HG02642 (cell line): ENCODE data around the gene PTPRD.
"Not testable (repeated sequence)": the region's sequence is repeated elsewhere in the genome, so short reads cannot be mapped to it uniquely, and the experiment has no call there.

ENCODE experiments used
- ATAC-seq: cut with Tn5 transposase; IDR thresholded peaks from one replicate; pipeline ENCODE4 v1.9.1; 2021; ENCODE audit warnings: mild to moderate bottlenecking; ENCODE audit not compliant: unreplicated experiment, poor library complexity

PTPRD gene

DNA sequence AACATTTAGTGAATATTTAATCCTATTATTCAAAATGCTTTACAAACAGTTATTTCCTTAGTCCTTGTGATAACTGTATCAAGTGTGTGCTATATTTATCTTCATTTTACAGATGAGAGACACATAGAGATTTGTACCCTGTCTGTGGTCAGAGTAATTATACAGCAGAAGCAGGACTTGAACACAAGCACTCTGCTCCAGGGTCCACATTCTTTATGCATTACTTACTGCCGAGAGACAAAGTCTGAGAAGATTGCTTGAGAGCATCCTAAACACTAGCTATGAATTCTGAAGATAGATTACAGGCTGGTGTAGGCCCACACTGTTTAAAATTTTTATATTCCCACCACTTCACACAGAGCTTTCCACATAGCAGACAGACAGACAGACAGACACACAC lies 1887.2 kb downstream of the PTPRD start:
- ATAC-seq, result no peak

DNA sequence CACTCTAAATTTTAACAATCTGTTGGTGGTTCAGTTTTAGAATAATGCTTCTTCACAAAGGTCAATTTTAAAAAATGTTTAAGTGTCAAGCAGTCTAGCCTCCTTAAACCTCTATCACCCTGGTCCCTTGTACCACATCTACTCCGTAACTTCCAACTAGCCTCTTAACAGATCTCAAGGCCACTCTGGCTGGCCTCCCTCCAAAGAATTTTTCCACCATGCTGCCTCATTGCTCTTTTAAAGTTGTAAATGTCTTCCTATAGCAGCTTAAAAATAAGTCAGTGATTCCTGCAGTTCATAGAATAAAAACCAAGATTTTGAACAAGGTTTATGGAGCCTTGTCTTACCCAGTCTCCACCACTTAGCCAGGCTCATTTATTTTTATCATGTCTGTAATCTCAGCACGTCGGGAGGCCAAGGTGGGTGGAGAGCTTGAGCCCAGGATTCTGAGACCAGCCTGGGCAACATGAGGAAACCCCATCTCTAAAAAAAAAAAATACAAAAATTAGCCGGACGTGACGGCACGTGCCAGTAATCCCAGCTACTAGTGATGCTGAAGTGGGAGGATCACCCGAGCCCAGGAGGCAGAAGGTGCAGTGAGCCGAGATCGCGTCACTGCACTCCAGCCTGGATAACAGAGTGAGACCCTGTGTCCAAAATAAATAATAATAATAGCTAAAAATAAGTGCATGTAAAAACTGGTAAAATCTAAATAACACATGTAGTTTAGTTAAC lies 1888.4 kb downstream of the PTPRD start:
- no peak for ATAC-seq

DNA sequence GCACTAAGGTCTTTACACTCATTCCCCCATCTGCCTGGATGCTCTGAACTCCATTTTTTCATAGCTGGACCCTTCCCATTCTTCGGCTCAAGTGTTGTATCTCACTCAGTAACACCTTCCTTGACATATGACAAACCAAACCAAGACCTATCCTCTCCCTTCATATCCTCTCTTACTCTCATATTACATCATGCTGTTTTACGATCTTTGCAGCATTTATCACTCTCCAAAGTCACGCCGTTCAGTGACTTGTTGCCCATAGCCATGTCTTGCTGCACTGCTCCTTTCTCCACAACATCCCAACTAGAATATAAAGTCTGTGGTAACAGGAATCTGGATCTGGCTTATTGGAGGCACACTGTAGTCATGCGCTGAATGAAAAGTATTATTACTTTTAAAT lies 1889.6 kb downstream of the PTPRD start:
- ATAC-seq, result no peak

DNA sequence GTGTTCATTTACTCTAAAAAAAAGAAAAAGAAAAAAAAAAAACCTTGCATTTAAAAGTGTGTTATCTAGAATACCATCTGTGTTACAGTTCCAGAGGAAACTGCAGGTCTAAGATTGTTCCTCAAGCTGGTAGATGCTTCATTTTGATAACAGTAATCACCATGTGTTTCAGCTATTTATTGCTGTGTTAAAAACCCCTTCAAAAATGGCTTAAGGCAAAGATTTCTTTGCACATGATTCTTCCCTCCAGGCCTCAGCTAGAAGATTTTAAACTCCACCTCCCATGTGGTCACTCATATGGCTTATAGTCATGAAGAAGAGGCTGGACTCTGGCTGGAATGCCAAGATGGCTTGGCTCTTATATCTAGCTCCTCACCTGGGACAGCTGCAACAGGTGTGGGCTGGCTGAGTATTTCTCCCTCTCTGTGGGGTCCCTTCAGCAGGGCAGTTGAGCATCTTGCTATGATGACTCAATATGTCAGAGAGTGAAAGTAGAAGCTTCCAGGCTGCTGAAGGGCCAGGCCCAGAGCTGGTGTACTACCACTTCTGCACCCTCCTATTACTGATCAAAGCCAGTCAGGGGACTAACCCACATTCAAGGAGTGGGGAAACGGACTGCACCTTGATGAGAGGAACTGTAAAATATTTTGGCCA lies 1892.8 kb downstream of the PTPRD start:
- ATAC-seq, result no peak

DNA sequence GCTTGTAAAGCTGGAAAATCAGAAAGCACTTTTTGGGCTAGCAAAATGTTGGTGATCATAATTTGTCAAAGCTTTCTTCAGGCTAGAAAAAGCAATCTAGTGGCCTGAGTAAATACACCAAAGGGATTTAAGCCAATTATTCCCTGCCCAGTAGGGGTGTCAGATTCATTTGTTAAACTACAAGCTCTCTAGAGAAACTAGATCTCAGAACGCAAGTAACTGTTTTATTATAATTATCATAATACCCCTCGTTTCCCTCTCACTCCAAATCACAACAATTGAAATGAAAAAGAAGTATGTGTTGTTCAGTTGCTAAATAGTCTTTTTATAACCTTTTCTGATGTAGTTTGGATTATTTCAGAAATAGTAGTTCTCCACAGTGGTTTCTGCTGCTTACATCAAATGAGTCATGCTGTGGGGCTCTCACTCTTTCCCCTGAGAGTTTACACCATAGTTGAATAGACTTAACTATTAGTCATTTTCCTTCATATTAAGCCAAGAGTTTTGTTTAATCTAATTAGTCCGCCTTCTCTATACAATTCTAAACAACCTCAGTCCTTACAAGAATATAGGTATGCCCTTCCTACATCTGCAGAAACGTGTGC lies 1894.6 kb downstream of the PTPRD start:
- no peak for ATAC-seq

DNA sequence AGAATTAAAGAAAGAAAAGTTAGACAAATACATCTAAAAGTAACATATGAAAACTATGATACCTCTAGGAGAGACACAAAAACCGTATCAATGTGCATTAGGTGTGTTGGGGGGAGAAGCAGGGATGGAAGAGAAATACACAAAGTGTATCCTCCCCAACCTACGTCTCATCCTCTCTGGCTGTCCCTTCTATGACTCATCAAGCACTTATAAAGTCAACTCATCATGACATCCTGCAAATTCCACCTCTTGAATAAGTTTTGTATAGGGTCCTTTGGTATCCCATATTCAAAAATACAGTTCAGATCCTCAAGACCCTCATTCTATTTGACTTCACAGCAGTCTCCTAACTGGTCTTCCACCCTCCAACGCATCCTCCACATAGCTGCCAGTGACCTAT lies 1895.7 kb downstream of the PTPRD start:
- ATAC-seq, result no peak

DNA sequence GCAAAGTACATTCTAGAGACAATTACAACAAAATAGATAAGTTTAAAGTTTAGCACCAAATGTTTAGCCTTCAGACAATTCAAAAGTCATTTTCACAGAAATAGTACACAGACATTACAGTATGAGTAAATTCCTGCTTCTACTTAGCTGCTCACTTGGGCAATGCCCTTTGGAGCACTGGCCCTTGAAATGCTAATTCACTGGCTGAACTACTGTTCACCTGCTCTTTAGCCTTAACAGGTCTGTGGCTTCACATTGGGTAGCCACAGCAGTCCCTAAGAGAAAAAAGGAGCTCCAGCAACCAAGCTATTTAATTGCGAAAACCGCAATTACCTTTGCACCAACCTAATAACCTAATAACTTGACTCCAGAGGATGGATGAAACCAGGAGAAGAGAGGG lies 1897.0 kb downstream of the PTPRD start:
- ATAC-seq, result no peak

DNA sequence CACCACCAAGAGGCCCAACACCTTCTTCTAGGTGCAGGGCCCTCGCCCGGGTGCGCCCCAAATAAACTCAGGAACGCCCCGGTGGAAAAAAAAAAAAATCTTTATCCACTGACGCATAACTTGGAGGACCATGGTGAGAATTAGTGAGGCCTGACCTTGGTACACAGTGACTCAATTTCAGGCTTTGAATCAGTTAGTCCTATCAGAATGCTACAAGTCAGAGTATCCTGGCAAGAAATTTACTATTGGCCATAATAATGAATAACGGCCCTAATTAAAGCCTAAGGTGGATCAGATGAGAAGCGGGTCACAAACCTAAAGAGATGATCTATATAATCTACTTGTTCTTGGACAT lies 1899.0 kb downstream of the PTPRD start:
- ATAC-seq, result no peak

DNA sequence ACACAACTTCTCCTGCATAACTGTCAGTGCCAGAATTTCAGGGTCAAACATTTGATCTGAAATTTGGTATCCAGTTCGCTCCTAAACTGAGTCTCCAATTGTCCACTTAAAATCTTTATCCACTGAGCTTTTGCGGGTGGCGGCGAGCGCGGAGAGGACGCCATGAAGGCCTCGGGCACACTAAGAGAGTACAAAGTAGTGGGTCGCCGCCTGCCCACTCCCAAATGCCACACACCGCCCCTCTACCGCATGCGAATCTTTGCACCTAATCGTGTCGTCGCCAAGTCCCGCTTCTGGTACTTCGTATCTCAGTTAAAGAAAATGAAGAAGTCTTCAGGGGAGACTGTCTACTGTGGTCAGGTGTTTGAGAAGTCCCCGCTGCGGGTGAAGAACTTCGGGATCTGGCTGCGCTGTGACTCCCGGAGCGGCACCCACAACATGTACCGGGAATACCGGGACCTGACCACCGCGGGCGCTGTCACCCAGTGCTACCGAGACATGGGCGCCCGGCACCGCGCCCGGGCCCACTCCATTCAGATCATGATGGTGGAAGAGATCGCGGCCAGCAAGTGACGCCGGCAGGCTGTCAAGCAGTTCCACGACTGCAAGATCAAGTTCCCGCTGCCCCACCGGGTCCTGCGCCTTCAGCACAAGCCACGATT lies 1899.5 kb downstream of the PTPRD start:
- ATAC-seq, result no peak

DNA sequence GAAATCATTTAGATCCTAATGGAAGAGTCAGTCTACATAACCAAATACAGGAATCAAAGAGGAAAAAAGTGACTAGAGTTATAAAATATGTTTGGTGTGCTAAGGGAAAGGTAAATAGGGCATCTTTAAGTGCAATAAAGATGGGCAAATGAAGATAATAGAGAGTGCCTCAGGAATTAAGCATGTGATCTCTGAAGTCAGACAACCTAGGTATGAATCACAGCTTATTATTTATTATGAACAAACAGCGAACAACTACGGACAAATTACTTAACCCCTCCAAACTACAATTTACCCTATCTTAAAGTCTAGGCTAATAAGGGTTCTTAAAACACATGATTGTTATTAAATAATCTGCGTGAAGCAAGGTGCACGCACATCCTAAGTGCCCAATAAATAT lies 1903.1 kb downstream of the PTPRD start:
- ATAC-seq, result no peak

DNA sequence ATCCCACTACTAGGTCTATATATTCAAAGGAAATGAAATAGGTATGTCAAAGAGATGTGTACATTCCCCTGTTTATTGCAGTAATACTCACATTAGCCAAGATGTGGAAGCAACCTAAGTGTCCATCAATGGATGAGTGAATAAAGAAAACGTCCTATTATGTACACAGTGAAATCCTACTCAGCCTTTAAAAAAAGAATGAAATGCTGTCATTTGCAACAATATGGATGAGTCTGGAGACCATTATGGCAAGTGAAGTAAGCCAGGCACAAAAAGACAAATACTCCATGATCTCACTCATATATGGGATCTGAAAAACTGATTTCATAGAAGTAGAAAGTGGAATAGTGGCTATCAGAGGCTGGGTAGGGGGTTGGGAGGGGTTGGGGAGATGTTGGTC lies 1904.1 kb downstream of the PTPRD start:
- no peak for ATAC-seq

DNA sequence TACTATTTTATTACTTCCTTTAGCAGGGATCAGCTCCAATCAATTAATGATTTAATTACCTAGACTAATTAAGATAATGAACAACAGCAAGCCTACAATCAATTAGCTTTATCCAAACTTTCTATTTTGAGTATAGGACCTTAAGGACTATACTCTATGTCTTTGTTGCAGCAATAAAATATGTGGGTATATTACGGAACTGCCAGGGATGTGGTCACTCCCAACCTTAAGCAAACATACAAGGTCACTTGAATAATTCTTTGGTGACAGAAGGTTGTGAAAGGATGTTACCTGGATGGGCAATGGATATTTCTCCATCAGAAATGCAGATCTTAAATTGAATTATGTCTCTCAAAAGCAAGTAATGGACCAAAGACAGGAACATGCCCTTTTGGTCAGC lies 1905.8 kb downstream of the PTPRD start:
- ATAC-seq, result no peak

DNA sequence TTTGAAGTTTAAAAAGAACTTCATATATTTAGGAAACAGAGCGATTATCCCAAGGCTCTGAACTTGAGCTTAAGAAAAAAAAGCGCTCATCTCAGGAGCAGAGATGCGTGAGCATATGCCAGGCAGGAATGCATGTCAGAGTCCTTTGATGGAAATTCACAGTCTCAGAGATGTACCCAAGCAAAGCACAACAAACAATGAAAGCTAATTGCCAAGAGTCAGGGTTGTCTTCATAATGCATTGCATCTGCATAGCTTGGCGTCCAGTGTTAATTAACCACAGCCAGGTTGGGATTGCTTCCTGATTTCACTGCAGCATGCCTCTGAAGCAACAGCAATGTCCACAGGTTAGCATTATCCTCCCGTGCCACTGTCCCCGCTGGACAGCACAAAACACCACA lies 1906.3 kb downstream of the PTPRD start:
- no peak for ATAC-seq

DNA sequence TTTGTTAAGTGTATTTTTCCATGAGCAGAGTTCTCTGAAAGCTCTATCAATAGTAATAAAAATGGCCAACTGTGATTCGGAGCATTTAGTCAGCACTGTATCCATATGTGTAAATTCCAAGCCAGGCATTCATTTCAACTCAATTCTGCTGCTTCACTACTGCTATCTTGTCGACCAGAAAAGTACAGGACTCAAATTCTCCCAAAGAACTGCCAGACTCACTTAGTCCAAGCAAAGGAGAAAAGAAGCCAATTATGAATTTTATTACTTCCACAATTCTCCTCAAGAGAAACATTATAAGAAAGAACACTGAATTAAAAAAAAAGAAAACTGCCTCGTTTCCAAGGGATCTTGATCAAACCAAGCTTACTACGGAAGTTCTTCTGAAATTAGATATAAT lies 1906.9 kb downstream of the PTPRD start:
- no peak for ATAC-seq

DNA sequence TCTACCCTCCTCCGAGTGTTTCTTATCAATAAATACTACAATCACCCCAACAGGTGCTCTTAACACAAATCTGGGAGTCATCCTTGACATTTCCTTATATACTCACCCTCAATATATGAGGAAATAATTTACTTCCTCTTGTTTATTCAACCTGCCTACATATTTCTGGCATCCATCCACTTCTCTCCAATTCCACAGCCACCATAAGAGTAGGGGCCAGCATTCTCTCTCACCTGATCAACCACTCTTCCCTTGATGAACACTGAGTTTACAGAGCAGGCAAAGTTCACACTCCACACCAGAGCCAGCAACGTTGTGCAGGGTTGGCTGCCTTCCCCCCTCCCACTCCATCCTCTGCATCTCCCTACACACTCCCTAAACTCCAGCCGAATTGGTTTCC lies 1908.9 kb downstream of the PTPRD start:
- ATAC-seq, result no peak

DNA sequence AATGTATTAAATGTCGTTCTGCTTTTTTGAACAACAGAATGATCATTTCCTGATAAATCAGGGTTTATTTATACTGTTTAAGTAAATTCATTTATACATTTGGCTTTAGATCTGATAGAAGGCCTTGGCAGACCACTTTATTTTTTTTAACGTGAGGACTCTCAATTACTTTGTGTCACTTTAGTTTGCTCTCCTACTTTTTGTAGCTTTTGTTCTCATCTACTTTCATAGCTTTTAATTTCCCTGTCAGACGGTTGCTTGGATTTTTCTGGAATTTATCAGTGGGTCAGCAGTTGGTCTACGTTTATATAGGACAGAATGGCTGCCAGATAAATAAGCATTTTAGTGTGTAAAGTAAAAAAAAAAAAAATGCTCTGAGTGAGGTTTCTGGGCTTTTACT lies 1910.9 kb downstream of the PTPRD start:
- no peak for ATAC-seq

DNA sequence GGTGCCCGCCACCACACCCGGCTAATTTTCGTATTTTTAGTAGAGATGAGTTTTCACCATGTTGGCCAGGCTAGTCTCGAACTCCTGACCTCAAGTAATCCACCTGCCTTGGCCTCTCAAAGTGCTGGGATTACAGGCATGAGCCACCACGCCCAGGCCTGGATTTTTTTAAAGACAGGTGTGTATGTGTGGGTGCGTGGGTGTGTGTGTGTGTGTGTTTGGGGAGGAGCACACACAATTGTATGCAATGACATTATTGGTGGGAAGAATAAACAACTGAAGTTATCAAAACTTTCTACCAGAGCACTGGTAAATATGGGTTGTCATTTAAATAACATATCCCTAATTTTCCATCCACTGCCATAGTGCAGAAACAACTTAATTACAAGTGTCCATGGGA lies 1915.2 kb downstream of the PTPRD start:
- not testable (repeated sequence) for ATAC-seq

DNA sequence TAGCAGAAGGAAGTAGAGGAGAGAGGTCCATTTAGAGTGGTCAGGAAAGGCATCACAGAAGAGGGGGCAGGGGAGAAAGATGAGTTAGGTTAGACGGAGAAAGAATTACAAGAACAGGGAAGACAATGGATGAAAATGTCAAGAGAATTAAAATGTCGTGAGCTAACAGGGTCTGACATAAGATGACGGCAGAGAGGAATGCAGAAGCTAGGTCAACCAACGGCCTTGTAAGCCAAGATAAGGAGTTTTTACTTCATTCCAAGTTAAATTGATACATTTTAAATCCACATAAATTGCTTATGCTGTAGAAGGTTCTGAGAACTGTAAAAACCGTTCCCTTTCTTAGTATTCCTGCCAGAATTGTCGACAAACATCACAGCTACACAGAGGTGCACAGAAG lies 1916.3 kb downstream of the PTPRD start:
- no peak for ATAC-seq

DNA sequence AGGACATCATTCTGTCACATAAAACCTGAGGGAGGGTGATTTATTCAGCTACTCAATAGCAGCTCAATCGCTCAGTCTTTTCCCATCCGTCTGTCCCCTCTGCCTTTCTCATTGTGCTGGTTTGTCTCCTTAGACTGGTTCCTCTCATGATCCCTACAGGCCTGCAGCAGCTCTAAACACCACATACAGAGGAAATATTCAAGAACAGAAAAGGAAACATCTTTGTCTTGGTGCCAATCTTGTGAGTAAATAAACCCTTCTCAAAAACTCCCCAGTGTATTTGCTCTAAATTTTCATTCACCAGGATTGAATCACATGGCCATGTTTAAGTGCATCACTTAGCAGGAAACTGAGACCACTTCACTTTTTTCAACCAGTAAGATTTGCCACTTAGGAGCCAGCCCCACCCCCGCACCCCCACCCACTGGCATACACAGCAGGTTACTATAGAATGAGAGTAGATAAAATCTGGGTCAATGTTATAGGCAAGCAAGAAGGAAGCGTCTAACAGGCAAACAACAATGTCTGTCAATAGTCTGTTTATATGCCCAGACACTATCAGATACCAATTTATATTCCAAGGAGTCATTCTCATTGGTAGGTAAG lies 1917.7 kb downstream of the PTPRD start:
- ATAC-seq, result no peak

DNA sequence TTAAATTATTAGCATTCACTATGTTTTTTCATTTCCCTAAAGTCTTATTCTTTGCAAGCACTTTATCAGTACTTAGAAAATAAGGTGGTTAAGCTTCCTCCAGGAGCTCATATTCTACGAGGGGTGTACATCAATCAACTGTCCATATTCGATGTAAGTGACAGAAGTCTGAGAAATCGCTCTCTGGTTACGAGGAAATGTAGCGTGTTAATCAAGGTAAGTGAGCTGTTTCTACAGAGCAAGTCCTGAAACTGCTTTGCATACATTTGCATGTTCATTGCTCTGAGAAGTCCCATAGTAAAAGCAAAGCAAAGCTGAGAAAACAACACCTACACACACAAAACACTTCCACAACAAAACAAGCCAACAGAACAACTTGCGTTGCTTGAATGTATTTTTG lies 1919.3 kb downstream of the PTPRD start:
- no peak for ATAC-seq

DNA sequence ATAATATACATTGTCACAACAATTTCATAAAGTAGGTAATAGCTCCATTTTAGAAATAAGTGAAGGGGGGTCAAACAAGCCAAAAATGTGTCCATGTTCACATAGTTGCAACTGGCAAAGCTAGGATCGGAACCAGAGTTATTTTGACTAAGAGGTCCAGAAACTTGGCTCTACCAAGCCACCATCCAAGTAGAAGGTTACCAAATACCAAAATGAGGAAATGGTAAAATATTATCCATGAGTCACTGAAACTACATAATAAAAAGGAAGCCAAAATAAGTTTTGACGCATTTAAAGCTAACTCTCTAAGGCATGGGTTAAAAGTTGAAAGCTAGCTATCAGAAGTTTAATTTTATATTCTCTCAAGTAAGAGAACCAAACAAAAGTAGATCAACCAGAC lies 1926.3 kb downstream of the PTPRD start:
- no peak for ATAC-seq
